Aorta (tissue), 5 donors: ENCODE results near the gene SSR2. TPM values are rescaled to one million over a fixed set of nuclear protein-coding genes. Genes with fewer than 3 reads are reported as not detected.

Experiments
- ATAC-seq: fragments of 200-7000 bp; cut with Tn5 transposase; one replicate; pipeline ENCODE4 v1.9.1; 2022; ENCODE audit warnings: moderate library complexity; ENCODE audit not compliant: low FRiP score
- DNase-seq, 2 donors: peaks; one replicate each; pipeline ENCODE4 v3.0.0-alpha.2; 2020
- H3K27ac ChIP-seq, 2 donors: one replicate each; pipeline ENCODE4 v1.5.1; 2013; ENCODE audit warnings: low read length in 2 of 2, mild to moderate bottlenecking in 2 of 2, moderate library complexity in 2 of 2, control low read depth in 1 of 2, inconsistent platforms in 1 of 2, low read depth in 1 of 2
- H3K27me3 ChIP-seq, 2 donors: one replicate each; pipeline ENCODE4 v1.6.1; 2013; ENCODE audit warnings: control low read depth in 1 of 2, low read length in 1 of 2, mild to moderate bottlenecking in 1 of 2, moderate library complexity in 1 of 2; ENCODE audit not compliant: insufficient read depth in 2 of 2, control insufficient read depth in 1 of 2
- H3K36me3 ChIP-seq, 2 donors: one replicate each; pipeline ENCODE4 v1.6.1; 2013; ENCODE audit warnings: control low read depth in 1 of 2, low read length in 1 of 2, mild to moderate bottlenecking in 1 of 2; ENCODE audit not compliant: insufficient read depth in 2 of 2, control insufficient read depth in 1 of 2
- H3K4me1 ChIP-seq, 2 donors: one replicate each; pipeline ENCODE4 v1.6.1; 2013; ENCODE audit warnings: low read length in 2 of 2, control low read depth in 1 of 2, mild to moderate bottlenecking in 1 of 2, moderate library complexity in 1 of 2; ENCODE audit not compliant: insufficient read depth in 2 of 2, control insufficient read depth in 1 of 2
- H3K4me3 ChIP-seq, 2 donors: one replicate each; pipeline ENCODE4 v1.5.1; 2013; ENCODE audit warnings: low read length in 2 of 2, control low read depth in 1 of 2, mild to moderate bottlenecking in 1 of 2
- H3K9me3 ChIP-seq: one replicate; pipeline ENCODE4 v1.6.1; 2013; ENCODE audit warnings: mild to moderate bottlenecking, low read length; ENCODE audit not compliant: control insufficient read depth
- WGBS, 2 donors: extraction: QIAGEN DNeasy Blood & Tissue Kit; methylation state at CpG; one replicate each; pipeline ENCODE4 v1.1.7; 2013; 5-methylcytosine and 5-hydroxymethylcytosine counted together
- intact Hi-C, 2 donors: fragments of 100-400 bp; cut with DNase I; formaldehyde crosslinking; loops; one replicate each; pipeline versions ENCODE4 v1.14.2 to v1.15.0; 2022
- polyA plus RNA-seq, 2 donors: library from polyadenylated mRNA; stranded (reverse); fragments of 200-250 nt; gene quantifications; one replicate each; pipeline ENCODE4 v1.2.3, GENCODE V29; 2013
- total RNA-seq, 2 donors: library from RNA; stranded (reverse); fragmentation: NEBNext Ultra II Directional; extraction: Animal tissue kit (Norgen Biotek cat#: 25700); gene quantifications; one replicate each; pipeline ENCODE4 v1.2.1, GENCODE V29; 2021
- donor health status: healthy with polysubstance abuse.
- donor health status: Bipolar disorder and iron deficiency.
- donor health status: DM: no; HTN: no; CAD: no.
- donor health status: DM: no; HTN: no; CAD: no.
- donor health status: DM: yes; HTN: yes; CAD: no.

SSR2 gene
- total and polyA plus RNA-seq, 4 donors, result 151 to 245 (median 192) TPM

GRCh38 chr1:156004843-156005584, 15.7 kb downstream of the SSR2 start:
- intact Hi-C loops, result no loop called here
- ATAC-seq, result no peak
- Histone ChIP-seq H3K27me3 (no peaks in the 10 kb centered on the region), H3K4me3 (no peak overlapping the region), H3K27ac (no peak overlapping the region), H3K4me1 (no peaks in the 10 kb centered on the region), H3K9me3 (no peaks in the 10 kb centered on the region), H3K36me3 (peaks cover 3% of the 10 kb centered on the region in 2 donors)
- 86 to 87% methylated on average over 4 of the region's 4 CpGs for WGBS, 2 donors
- DNase-seq, result peak in 1 of 2 donors; percentile 22

GRCh38 chr1:156003923-156004188, 16.9 kb downstream of the SSR2 start:
- Histone ChIP-seq H3K27me3 (no peaks in the 10 kb centered on the region), H3K9me3 (no peaks in the 10 kb centered on the region), H3K36me3 (no peaks in the 10 kb centered on the region), H3K4me3 (no peak overlapping the region), H3K4me1 (no peaks in the 10 kb centered on the region), H3K27ac (no peak overlapping the region)
- ATAC-seq, result no peak
- intact Hi-C loops, result no loop called here
- DNase-seq, result peak in 1 of 2 donors; percentile 24
- WGBS, 2 donors, result 44 to 49% methylated on average over 2 of the region's 2 CpGs

GRCh38 chr1:156002188-156002911, 18.4 kb downstream of the SSR2 start:
- no peaks in the 10 kb centered on the region for H3K9me3 ChIP-seq
- H3K36me3 ChIP-seq, result no peaks in the 10 kb centered on the region
- intact Hi-C loops, result no loop called here
- no peak overlapping the region for H3K27ac ChIP-seq
- H3K4me3 ChIP-seq, result no peak overlapping the region
- no peak for ATAC-seq
- WGBS, 2 donors, result 59 to 70% methylated on average over 3 of the region's 3 CpGs
- H3K27me3 ChIP-seq, result no peaks in the 10 kb centered on the region
- DNase-seq, result peak in 1 of 2 donors; percentile 5
- H3K4me1 ChIP-seq, result no peaks in the 10 kb centered on the region

GRCh38 chr1:156001662-156002171, 19.0 kb downstream of the SSR2 start:
- no peaks in the 10 kb centered on the region for H3K27me3 ChIP-seq
- 52 to 54% methylated on average over 4 of the region's 4 CpGs for WGBS, 2 donors
- no peaks in the 10 kb centered on the region for H3K9me3 ChIP-seq
- ATAC-seq (no peak), DNase-seq (peak in 1 of 2 donors; percentile 35)
- H3K4me1 ChIP-seq, result no peaks in the 10 kb centered on the region
- intact Hi-C loops, result no loop called here
- no peak overlapping the region for H3K27ac ChIP-seq
- no peak overlapping the region for H3K4me3 ChIP-seq
- no peaks in the 10 kb centered on the region for H3K36me3 ChIP-seq

DNA sequence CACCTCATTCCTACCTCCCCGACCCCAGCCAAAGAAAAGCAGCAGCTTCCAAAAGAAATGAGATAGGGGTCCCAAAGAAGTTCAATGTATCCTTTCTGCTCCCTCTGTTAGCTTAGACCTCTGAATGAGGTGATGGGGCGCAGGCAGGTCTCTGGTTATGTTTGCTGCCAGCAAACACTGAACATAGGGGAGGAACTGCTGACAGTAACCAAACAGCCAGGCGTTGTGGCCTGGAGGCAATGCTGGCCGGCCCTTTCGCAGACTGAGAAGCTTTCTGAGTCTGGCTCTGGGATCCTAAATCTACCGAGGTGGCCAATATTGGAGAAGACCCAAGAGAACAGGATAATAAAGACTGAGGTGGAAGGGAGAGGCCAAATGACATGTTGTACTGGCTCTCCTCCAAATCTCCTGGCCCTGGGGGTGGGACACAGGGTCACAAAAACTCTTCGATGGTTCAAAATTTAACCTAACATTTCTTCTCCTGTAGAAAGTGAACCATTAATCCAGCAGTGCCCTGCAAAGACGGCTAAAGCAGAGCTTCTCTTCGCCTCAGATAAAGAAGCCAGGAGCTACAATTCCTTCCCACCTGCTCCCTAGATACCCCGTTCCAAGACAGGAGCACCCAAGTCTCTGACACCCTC, 19.6 kb downstream of the SSR2 start:
- Histone ChIP-seq H3K27me3 (no peaks in the 10 kb centered on the region), H3K4me3 (no peak overlapping the region), H3K36me3 (no peaks in the 10 kb centered on the region), H3K4me1 (no peaks in the 10 kb centered on the region), H3K27ac (no peak overlapping the region), H3K9me3 (no peaks in the 10 kb centered on the region)
- DNase-seq (no peak), ATAC-seq (no peak)
- intact Hi-C loops, result no loop called here
- 62 to 65% methylated on average over 10 of the region's 10 CpGs for WGBS, 2 donors

DNA sequence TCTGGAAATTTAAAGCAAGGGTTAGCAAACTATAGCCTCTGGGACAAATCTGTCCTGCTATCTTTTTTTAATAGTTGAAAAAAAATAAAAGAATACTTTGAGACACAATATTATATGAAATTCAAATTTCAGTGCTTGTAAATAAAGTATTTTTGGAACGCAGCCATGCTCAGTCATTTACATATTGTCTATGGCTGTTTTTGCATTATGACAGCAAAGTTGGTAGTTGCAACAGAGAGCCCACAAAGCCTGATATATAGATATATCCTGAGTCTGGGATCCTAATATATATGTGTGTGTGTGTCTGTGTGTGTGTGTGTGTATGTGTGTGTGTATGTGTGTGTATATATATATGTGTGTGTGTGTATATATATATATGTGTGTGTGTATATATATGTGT, 20.8 kb downstream of the SSR2 start:
- H3K4me3 ChIP-seq, result no peak overlapping the region
- no peak for DNase-seq
- no peak for ATAC-seq
- no peaks in the 10 kb centered on the region for H3K4me1 ChIP-seq
- 80 to 88% methylated on average over 1 of the region's 1 CpG for WGBS, 2 donors
- no peaks in the 10 kb centered on the region for H3K9me3 ChIP-seq
- H3K27me3 ChIP-seq, result no peaks in the 10 kb centered on the region
- no peak overlapping the region for H3K27ac ChIP-seq
- intact Hi-C loops, result no loop called here
- H3K36me3 ChIP-seq, result no peaks in the 10 kb centered on the region

DNA sequence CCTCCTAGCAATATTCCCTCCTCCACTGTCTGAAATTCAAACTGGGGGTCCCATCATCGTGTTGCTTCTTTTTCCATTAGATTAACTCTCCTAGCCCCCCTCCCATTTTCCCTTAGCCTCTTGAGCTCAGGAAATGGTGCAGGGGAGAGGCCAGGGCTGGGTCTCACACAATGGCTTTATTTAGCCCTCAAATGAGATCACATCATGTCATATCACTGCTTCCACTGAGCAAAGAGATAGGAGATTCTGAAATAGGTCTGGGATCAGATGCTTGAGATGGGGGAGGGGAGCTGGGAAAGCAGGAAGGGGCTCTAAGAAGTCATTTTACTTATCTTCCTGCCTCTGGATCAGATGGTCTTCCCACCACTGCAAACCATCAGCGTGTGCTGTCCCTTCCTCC, 24.6 kb downstream of the SSR2 start:
- intact Hi-C loops, result no loop called here
- no peaks in the 10 kb centered on the region for H3K4me1 ChIP-seq
- WGBS, 2 donors, result 37 to 42% methylated on average over 2 of the region's 2 CpGs
- H3K9me3 ChIP-seq, result no peaks in the 10 kb centered on the region
- H3K27me3 ChIP-seq, result no peaks in the 10 kb centered on the region
- no peak overlapping the region for H3K4me3 ChIP-seq
- no peak for ATAC-seq
- no peaks in the 10 kb centered on the region for H3K36me3 ChIP-seq
- DNase-seq, result no peak
- H3K27ac ChIP-seq, result no peak overlapping the region

GRCh38 chr1:155993595-155993994, 27.2 kb downstream of the SSR2 start:
- H3K4me1 ChIP-seq, result no peaks in the 10 kb centered on the region
- ATAC-seq (no peak), DNase-seq (no peak)
- H3K27me3 ChIP-seq, result no peaks in the 10 kb centered on the region
- no peaks in the 10 kb centered on the region for H3K36me3 ChIP-seq
- no peak overlapping the region for H3K4me3 ChIP-seq
- H3K27ac ChIP-seq, result no peak overlapping the region
- 75 to 83% methylated on average over 3 of the region's 3 CpGs for WGBS, 2 donors
- intact Hi-C loops, result no loop called here
- no peaks in the 10 kb centered on the region for H3K9me3 ChIP-seq
